ENCODE measurements around the gene LTO1.

The LTO1 gene

GRCh38 chr11:69658626-69659450 lies 16.3 kb downstream of the LTO1 start:
- H3K27ac ChIP-seq (ENCODE audit: poor library complexity, severe bottlenecking), result no peak overlapping the region
- H3K4me3 ChIP-seq (ENCODE audit: severe bottlenecking), result no peak overlapping the region

DNA sequence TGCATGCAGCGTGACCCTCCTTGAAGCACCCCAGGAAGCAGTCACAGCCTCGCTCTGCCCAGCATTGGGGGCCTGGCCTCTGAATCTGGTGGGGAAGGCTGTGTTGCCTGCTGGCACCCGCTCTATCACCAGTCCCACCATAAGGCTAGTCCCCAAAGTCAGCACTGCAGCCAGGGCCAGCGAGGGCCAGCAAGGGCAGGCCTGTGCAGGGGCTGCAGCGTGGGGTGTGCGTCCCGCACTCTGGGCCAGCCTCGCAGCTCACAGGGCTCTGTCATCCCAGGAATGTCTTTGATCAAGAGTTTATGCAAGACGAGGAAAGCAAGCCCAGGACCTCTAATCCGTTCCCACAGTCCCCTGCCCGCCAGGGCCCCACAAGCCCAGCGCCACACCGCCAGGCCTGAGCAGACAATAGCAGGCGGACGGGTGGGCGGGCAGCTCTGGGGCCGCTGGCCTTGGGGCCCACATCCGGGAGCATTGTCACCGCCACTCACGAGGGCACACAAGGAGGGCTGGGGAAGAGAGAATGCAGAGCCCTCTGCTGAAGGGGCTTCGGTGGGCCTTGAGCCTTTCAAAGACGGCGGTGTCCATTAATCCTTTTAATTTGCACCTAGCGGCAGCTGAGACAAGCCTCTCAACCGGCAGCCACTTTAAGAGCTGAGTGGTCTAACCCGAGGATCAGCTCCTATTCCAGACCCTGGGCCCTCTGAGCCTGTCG lies 17.1 kb downstream of the LTO1 start:
- Histone ChIP-seq H3K4me1 (ENCODE audit: insufficient read depth, poor library complexity, severe bottlenecking) (peaks cover 4% of the 10 kb centered on the region), H3K9me3 (ENCODE audit: severe bottlenecking) (no peaks in the 10 kb centered on the region)

More at GRCh38 chr11:69658626-69659450, 16.3 kb downstream of the LTO1 start:
- Histone ChIP-seq H3K27me3 (ENCODE audit: insufficient read depth, poor library complexity, severe bottlenecking) (no peaks in the 10 kb centered on the region), H3K9me3 (ENCODE audit: severe bottlenecking) (no peaks in the 10 kb centered on the region), H3K4me1 (ENCODE audit: insufficient read depth, poor library complexity, severe bottlenecking) (peaks cover 4% of the 10 kb centered on the region), H3K36me3 (ENCODE audit: low read depth) (peaks cover 4% of the 10 kb centered on the region)
- DNase-seq (ENCODE audit: low spot score), result peak; percentile 36
- ATAC-seq (ENCODE audit: low read depth), result no peak
- no peak for TF ChIP-seq CTCF (IDR thresholded peaks at IDR 0.05; ENCODE audit: poor library complexity, severe bottlenecking)

DNA sequence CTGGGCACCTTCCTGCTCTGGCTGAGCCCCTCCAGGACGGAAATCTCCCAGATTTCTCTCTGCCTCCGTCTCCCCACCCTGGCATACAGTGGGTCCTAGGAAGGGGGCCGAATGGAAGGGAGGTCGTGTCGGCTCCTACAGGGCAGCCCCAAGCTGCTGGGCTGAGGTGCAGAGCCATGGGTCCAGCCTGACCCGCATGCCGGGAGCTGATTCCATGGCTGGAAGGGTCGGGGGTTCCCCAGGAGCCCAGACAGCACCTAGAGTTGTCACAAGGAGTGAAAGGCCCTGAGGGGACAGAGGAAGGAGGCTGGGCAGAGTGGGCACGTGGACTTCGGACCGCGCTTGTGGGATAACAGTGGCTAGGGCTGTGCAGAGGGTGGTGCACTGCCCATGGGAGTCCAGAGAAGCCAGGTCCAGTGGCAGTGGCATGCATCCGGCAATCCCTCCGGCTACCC lies 17.7 kb downstream of the LTO1 start:
- DNase-seq (ENCODE audit: low spot score) (peak; percentile 51), ATAC-seq (ENCODE audit: low read depth) (no peak)
- no peak overlapping the region for H3K27ac ChIP-seq (ENCODE audit: poor library complexity, severe bottlenecking)
- no peaks in the 10 kb centered on the region for H3K27me3 ChIP-seq (ENCODE audit: insufficient read depth, poor library complexity, severe bottlenecking)
- no peak for TF ChIP-seq CTCF (IDR thresholded peaks at IDR 0.05; ENCODE audit: poor library complexity, severe bottlenecking)
- no peak overlapping the region for H3K4me3 ChIP-seq (ENCODE audit: severe bottlenecking)
- H3K9me3 ChIP-seq (ENCODE audit: severe bottlenecking), result no peaks in the 10 kb centered on the region
- peaks cover 18% of the 10 kb centered on the region for H3K36me3 ChIP-seq (ENCODE audit: low read depth)
- peaks cover 4% of the 10 kb centered on the region for H3K4me1 ChIP-seq (ENCODE audit: insufficient read depth, poor library complexity, severe bottlenecking)

More for the DNA sequence above, 17.1 kb downstream of the LTO1 start:
- no peak overlapping the region for H3K27ac ChIP-seq (ENCODE audit: poor library complexity, severe bottlenecking)
- H3K36me3 ChIP-seq (ENCODE audit: low read depth), result peaks cover 12% of the 10 kb centered on the region
- no peak overlapping the region for H3K4me3 ChIP-seq (ENCODE audit: severe bottlenecking)
- no peak for TF ChIP-seq CTCF (IDR thresholded peaks at IDR 0.05; ENCODE audit: poor library complexity, severe bottlenecking)
- ATAC-seq (ENCODE audit: low read depth) (no peak), DNase-seq (ENCODE audit: low spot score) (peak; percentile 60)
- no peaks in the 10 kb centered on the region for H3K27me3 ChIP-seq (ENCODE audit: insufficient read depth, poor library complexity, severe bottlenecking)

GRCh38 chr11:69656536-69657455 lies 18.4 kb downstream of the LTO1 start:
- TF ChIP-seq CTCF (IDR thresholded peaks at IDR 0.05; ENCODE audit: poor library complexity, severe bottlenecking), result no peak
- peaks cover 4% of the 10 kb centered on the region for H3K4me1 ChIP-seq (ENCODE audit: insufficient read depth, poor library complexity, severe bottlenecking)
- no peak overlapping the region for H3K27ac ChIP-seq (ENCODE audit: poor library complexity, severe bottlenecking)
- no peaks in the 10 kb centered on the region for H3K9me3 ChIP-seq (ENCODE audit: severe bottlenecking)
- H3K27me3 ChIP-seq (ENCODE audit: insufficient read depth, poor library complexity, severe bottlenecking), result no peaks in the 10 kb centered on the region
- DNase-seq (ENCODE audit: low spot score) (no peak), ATAC-seq (ENCODE audit: low read depth) (peak; percentile 7; the same call in 1 of the 3 replicates)
- H3K36me3 ChIP-seq (ENCODE audit: low read depth), result peaks cover 25% of the 10 kb centered on the region
- H3K4me3 ChIP-seq (ENCODE audit: severe bottlenecking), result no peak overlapping the region
